B cell (primary cell): ENCODE results near the gene SRC. TPM values are rescaled to one million over a fixed set of nuclear protein-coding genes. Genes with fewer than 3 reads are reported as not detected.

Experiments used
- ATAC-seq: fragments of 200-7000 bp; cut with Tn5 transposase; one replicate; pipeline ENCODE4 v1.10.0; 2021; ENCODE audit warnings: low read depth, mild to moderate bottlenecking, moderate number of reproducible peaks, moderate library complexity
- CTCF ChIA-PET: fragments of 350-600 bp; sonication (Branson Sonifier 250); formaldehyde crosslinking; loops from one replicate; lab custom pipeline; 2021; ENCODE audit warnings: antibody characterized with exemption, inconsistent platforms; lab: Charles Lee
- POLR2A ChIA-PET: fragments of 350-600 bp; sonication (Branson Sonifier 250); formaldehyde crosslinking; loops from one replicate; lab custom pipeline; 2021; ENCODE audit warnings: antibody characterized with exemption; lab: Charles Lee
- DNase-seq: peaks from one replicate; pipeline ENCODE4 v3.0.0; 2013
- H2AFZ ChIP-seq: 2 replicates; pipeline ENCODE4 v1.6.1; 2012; ENCODE audit warnings: mild to moderate bottlenecking, low read depth, low read length; ENCODE audit not compliant: insufficient read depth, poor library complexity, severe bottlenecking
- H3K27ac ChIP-seq, 2 donors: 1 replicate in 1 of 2; 2 replicates in 1 of 2; pipeline ENCODE4 v1.5.1; 2012 to 2013; ENCODE audit warnings: low read length in 2 of 2, mild to moderate bottlenecking in 2 of 2, moderate library complexity in 1 of 2
- H3K27me3 ChIP-seq, 4 experiments: fragments of 200-600 bp in 1 of 4; sonication (generic) in 1 of 4; replicated peaks in 1 of 4; 1 replicate in 2 of 4; 2 replicates in 2 of 4; pipeline versions ENCODE4 v1.6.1 to v1.7.0; 2013 to 2016; ENCODE audit warnings: low read length in 3 of 4, mild to moderate bottlenecking in 2 of 4, mixed read lengths in 1 of 4, moderate library complexity in 1 of 4; ENCODE audit not compliant: insufficient read depth in 4 of 4, control insufficient read depth in 3 of 4; ENCODE audit errors: control extremely low read depth in 1 of 4
- H3K36me3 ChIP-seq, 2 experiments: replicated peaks in 1 of 2; 1 replicate in 1 of 2; 2 replicates in 1 of 2; pipeline versions ENCODE4 v1.6.1 to v1.7.1; 2013; ENCODE audit warnings: low read length in 1 of 2; ENCODE audit not compliant: insufficient read depth in 2 of 2, control insufficient read depth in 1 of 2; ENCODE audit errors: control extremely low read depth in 1 of 2, extremely low read depth in 1 of 2
- H3K4me1 ChIP-seq, 2 donors: fragments of 200-600 bp in 1 of 2; sonication (generic) in 1 of 2; 1 replicate in 1 of 2; 2 replicates in 1 of 2; pipeline versions ENCODE4 v1.5.1 to v1.6.1; 2013 to 2017; ENCODE audit warnings: low read length in 2 of 2; ENCODE audit not compliant: control insufficient read depth in 2 of 2, insufficient read depth in 2 of 2
- H3K4me2 ChIP-seq: replicated peaks from 2 replicates; pipeline ENCODE3; 2012; ENCODE audit warnings: mild to moderate bottlenecking, low read depth, low read length; ENCODE audit not compliant: poor library complexity, severe bottlenecking
- H3K4me3 ChIP-seq, 5 experiments: fragments of 200-600 bp in 1 of 5; sonication (generic) in 1 of 5; 1 replicate in 3 of 5; 2 replicates in 2 of 5; pipeline versions ENCODE4 v1.5.1 to v1.7.0; 2011 to 2016; ENCODE audit warnings: low read length in 4 of 5, mild to moderate bottlenecking in 4 of 5, low read depth in 2 of 5, control low read depth in 1 of 5, moderate library complexity in 1 of 5; ENCODE audit not compliant: insufficient read depth in 1 of 5; ENCODE audit errors: control extremely low read depth in 1 of 5, extremely low read depth in 1 of 5
- H3K79me2 ChIP-seq: fragments of 200-600 bp; sonication (generic); one replicate; pipeline ENCODE4 v1.6.0; 2016; ENCODE audit warnings: low read length; ENCODE audit not compliant: control insufficient read depth, insufficient read depth
- H3K9ac ChIP-seq: fragments of 200-600 bp; sonication (generic); 2 replicates; pipeline ENCODE4 v1.6.1; 2017; ENCODE audit warnings: mild to moderate bottlenecking, low read length, moderate library complexity
- H3K9me3 ChIP-seq, 3 donors: one replicate each; pipeline versions ENCODE4 v1.6.1 to v1.7.1; 2013; ENCODE audit warnings: low read length in 2 of 3; ENCODE audit not compliant: control insufficient read depth in 2 of 3, insufficient read depth in 1 of 3; ENCODE audit errors: control extremely low read depth in 1 of 3
- H4K20me1 ChIP-seq: 2 replicates; pipeline ENCODE4 v1.6.0; 2012; ENCODE audit warnings: mild to moderate bottlenecking, low read length; ENCODE audit not compliant: insufficient read depth, control insufficient read depth, poor library complexity, severe bottlenecking
- H3K27ac Mint-ChIP-seq: one replicate; pipeline ENCODE4 v1.8.0; 2021; ENCODE audit warnings: mixed read lengths
- H3K27me3 Mint-ChIP-seq: one replicate; pipeline ENCODE4 v1.8.0; 2021; ENCODE audit warnings: mixed read lengths
- H3K4me1 Mint-ChIP-seq: one replicate; pipeline ENCODE4 v1.8.0; 2021; ENCODE audit warnings: mixed read lengths
- H3K4me3 Mint-ChIP-seq: one replicate; pipeline ENCODE4 v1.8.0; 2021; ENCODE audit warnings: mixed read lengths
- H3K9me3 Mint-ChIP-seq: one replicate; pipeline ENCODE4 v1.8.0; 2022; ENCODE audit warnings: mixed read lengths; ENCODE audit not compliant: insufficient read depth
- EZH2 ChIP-seq: IDR thresholded peaks from 2 replicates; pipeline ENCODE4 v1.6.1; 2012; ENCODE audit warnings: borderline replicate concordance, low read depth, mild to moderate bottlenecking, moderate library complexity, low read length; ENCODE audit not compliant: insufficient read depth, poor library complexity, severe bottlenecking
- WGBS: methylation state at CpG from one replicate; pipeline ENCODE4 v1.1.5; 2013; ENCODE audit warnings: missing lambda C conversion rate; ENCODE audit not compliant: insufficient coverage; 5-methylcytosine and 5-hydroxymethylcytosine counted together
- intact Hi-C: fragments of 100-400 bp; cut with micrococcal nuclease; formaldehyde crosslinking; loops from one replicate; pipeline ENCODE4 v1.10.0; 2022
- polyA plus RNA-seq: library from polyadenylated mRNA; depleted of rRNA; stranded (reverse); fragments of >200 nt; gene quantifications from 2 replicates; pipeline ENCODE4 v1.2.3, GENCODE V29; 2012
- total RNA-seq, 2 donors: library from RNA; stranded (reverse); fragments of 120-200 nt in 1 of 2; gene quantifications; 1 replicate in 1 of 2; 2 replicates in 1 of 2; pipeline versions ENCODE4 v1.2.3 to v1.2.4, GENCODE V29; 2013 to 2022
- TF ChIP-seq, protein P1 (sequence below): fragments of 200-600 bp; IDR thresholded peaks from one replicate; pipeline ENCODE4 v1.8.0; 2022; ENCODE audit warnings: antibody characterized with exemption, mild to moderate bottlenecking

Gene SRC
- total and polyA plus RNA-seq, 2 donors (not counting 1 experiment from before 2014, with no cell fraction given): 6.5 to 16.8 TPM

DNA sequence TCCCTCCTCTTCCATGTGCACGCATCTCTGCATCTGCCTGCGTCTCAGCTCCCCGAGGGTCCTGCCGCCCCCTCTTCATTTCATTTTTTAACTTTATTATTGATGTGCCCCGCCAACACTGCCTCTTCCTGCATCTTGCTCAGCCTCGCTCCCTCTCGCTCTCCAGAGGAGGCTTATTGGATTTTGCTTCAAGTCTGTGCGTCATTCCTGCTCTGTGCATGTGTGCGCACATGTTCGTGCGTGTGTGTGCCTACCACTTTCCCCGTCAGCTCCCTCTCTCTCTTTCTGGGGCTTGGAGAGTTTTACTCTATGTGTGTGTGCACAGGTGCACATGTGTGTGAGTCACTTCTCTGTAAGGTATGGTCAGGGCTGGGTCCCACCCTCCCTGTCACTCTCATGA lies 103.3 kb downstream of the SRC start:
- H3K27me3 ChIP-seq: no peaks in the 10 kb centered on the region
- no peak overlapping the region for H2AFZ ChIP-seq
- no peak overlapping the region for H3K4me3 Mint-ChIP-seq
- H3K27me3 Mint-ChIP-seq: peaks cover 14% of the 10 kb centered on the region
- no peak overlapping the region for H3K4me2 ChIP-seq
- 90% methylated on average over 8 of the region's 12 CpGs for WGBS
- CTCF ChIA-PET: no interaction called here
- intact Hi-C loops: no loop called here
- POLR2A ChIA-PET: interaction anchor here (0.6 kb wide), 1 partner anchor 956 kb away, joined by 3 read pairs; no protein-coding TSS in a partner anchor
- no peak overlapping the region for H3K4me3 ChIP-seq
- DNase-seq (no peak), ATAC-seq (no peak)
- H3K9me3 Mint-ChIP-seq: peaks cover 8% of the 10 kb centered on the region
- TF ChIP-seq, protein P1, sequence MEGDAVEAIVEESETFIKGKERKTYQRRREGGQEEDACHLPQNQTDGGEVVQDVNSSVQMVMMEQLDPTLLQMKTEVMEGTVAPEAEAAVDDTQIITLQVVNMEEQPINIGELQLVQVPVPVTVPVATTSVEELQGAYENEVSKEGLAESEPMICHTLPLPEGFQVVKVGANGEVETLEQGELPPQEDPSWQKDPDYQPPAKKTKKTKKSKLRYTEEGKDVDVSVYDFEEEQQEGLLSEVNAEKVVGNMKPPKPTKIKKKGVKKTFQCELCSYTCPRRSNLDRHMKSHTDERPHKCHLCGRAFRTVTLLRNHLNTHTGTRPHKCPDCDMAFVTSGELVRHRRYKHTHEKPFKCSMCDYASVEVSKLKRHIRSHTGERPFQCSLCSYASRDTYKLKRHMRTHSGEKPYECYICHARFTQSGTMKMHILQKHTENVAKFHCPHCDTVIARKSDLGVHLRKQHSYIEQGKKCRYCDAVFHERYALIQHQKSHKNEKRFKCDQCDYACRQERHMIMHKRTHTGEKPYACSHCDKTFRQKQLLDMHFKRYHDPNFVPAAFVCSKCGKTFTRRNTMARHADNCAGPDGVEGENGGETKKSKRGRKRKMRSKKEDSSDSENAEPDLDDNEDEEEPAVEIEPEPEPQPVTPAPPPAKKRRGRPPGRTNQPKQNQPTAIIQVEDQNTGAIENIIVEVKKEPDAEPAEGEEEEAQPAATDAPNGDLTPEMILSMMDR: no peak
- TF ChIP-seq EZH2: no peak
- H3K9me3 ChIP-seq: peaks cover 0 to 9% (median 0%) of the 10 kb centered on the region in 3 donors
- no peaks in the 10 kb centered on the region for H4K20me1 ChIP-seq
- H3K79me2 ChIP-seq: no peaks in the 10 kb centered on the region
- H3K27ac Mint-ChIP-seq: no peak overlapping the region
- H3K36me3 ChIP-seq: no peaks in the 10 kb centered on the region
- no peak overlapping the region for H3K9ac ChIP-seq
- no peak overlapping the region for H3K27ac ChIP-seq
- H3K4me1 ChIP-seq: no peaks in the 10 kb centered on the region
- H3K4me1 Mint-ChIP-seq: no peaks in the 10 kb centered on the region

DNA sequence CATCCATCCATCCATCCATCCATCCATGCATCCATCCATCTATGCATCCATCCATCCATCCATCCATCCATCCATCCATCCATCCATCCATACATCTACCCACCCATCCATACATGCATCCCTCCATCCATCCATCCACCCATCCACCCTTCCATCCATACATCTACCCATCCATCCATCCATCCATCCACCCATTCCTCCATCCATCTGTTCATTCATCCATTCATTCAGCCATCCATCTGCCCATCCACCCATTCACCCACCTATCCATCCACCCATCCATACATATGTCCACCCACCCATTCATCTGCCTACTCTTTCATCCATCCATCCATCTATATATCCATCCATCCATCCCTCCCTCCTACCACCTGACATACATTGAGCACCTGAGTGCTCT lies 104.4 kb downstream of the SRC start:
- no peaks in the 10 kb centered on the region for H3K4me1 Mint-ChIP-seq

More for the DNA sequence above, 104.4 kb downstream of the SRC start:
- ChIA-PET POLR2A (no interaction called here), CTCF (no interaction called here)
- Histone ChIP-seq H3K36me3 (no peaks in the 10 kb centered on the region), H2AFZ (no peak overlapping the region), H3K4me2 (no peak overlapping the region), H3K27me3 (peaks cover 0 to 1% (median 0%) of the 10 kb centered on the region in 4 experiments), H3K4me1 (no peaks in the 10 kb centered on the region), H3K9me3 (peaks cover 0 to 16% (median 8%) of the 10 kb centered on the region in 3 donors), H3K27ac (no peak overlapping the region), H3K79me2 (no peaks in the 10 kb centered on the region), H4K20me1 (no peaks in the 10 kb centered on the region), H3K4me3 (no peak overlapping the region), H3K9ac (no peak overlapping the region)
- Mint-ChIP-seq H3K9me3 (peaks cover 13% of the 10 kb centered on the region), H3K27me3 (peaks cover 24% of the 10 kb centered on the region), H3K4me3 (no peak overlapping the region), H3K27ac (no peak overlapping the region)
- no peak for TF ChIP-seq EZH2
- TF ChIP-seq, protein P1: no peak
- ATAC-seq: no peak
- no peak for DNase-seq
- intact Hi-C loops: no loop called here
